OCI-LY3 (cell line): ENCODE measurements around the gene ANKRD2.

ENCODE experiments used
- H2AFZ ChIP-seq: fragments of 200-600, 300-600 bp; shearing (Covaris generic); 2 replicates; pipeline ENCODE4 v1.6.0; 2014; ENCODE audit warnings: antibody characterized with exemption, low read depth, low read length
- H3K27ac ChIP-seq: fragments of 200-600, 300-600 bp; sonication (generic); 2 replicates; pipeline ENCODE4 v1.5.1; 2014; ENCODE audit warnings: mild to moderate bottlenecking, low read length, moderate library complexity, mixed read lengths
- H3K27me3 ChIP-seq: fragments of 200-600, 300-600 bp; sonication (generic); 2 replicates; pipeline ENCODE4 v1.6.1; 2014; ENCODE audit warnings: low read depth, low read length, mixed read lengths
- H3K36me3 ChIP-seq: fragments of 200-600, 300-600 bp; sonication (generic); replicated peaks from 2 replicates; pipeline ENCODE3; 2014; ENCODE audit warnings: low read depth, low read length, mixed read lengths
- H3K4me1 ChIP-seq: fragments of 300-600, 200-600 bp; sonication (generic); 2 replicates; pipeline ENCODE4 v1.6.1; 2014; ENCODE audit warnings: low read length, mixed read lengths
- H3K4me2 ChIP-seq: fragments of 200-600, 300-600 bp; sonication (generic); 2 replicates; pipeline ENCODE4 v1.6.1; 2014; ENCODE audit warnings: low read length, mixed read lengths
- H3K4me3 ChIP-seq: fragments of 300-600, 200-600 bp; sonication (generic); 2 replicates; pipeline ENCODE4 v1.5.1; 2014; ENCODE audit warnings: antibody characterized with exemption, mild to moderate bottlenecking, low read length, moderate library complexity
- H3K79me2 ChIP-seq: fragments of 300-600, 200-600 bp; shearing (Covaris generic); 2 replicates; pipeline ENCODE4 v1.6.1; 2014; ENCODE audit warnings: mild to moderate bottlenecking, low read length, mixed read lengths
- H3K9ac ChIP-seq: fragments of 300-600, 200-600 bp; shearing (Covaris generic); 2 replicates; pipeline ENCODE4 v1.6.0; 2014; ENCODE audit warnings: mild to moderate bottlenecking, low read length, moderate library complexity
- H3K9me3 ChIP-seq: fragments of 200-600, 300-600 bp; shearing (Covaris generic); 2 replicates; pipeline ENCODE4 v1.6.1; 2014; ENCODE audit warnings: low read length, mixed read lengths; ENCODE audit not compliant: insufficient read depth
- H4K20me1 ChIP-seq: fragments of 200-600, 300-600 bp; sonication (generic); 2 replicates; pipeline ENCODE4 v1.6.1; 2016; ENCODE audit warnings: low read length, mixed read lengths; ENCODE audit not compliant: insufficient read depth
- CTCF ChIP-seq: fragments of 200-600, 300-600 bp; sonication (generic); IDR thresholded peaks from 2 replicates; pipeline ENCODE4 v1.5.1; 2014; ENCODE audit warnings: antibody characterized with exemption, low read length, low read depth
- EZH2phosphoT487 ChIP-seq: fragments of 200-600 bp; shearing (Covaris generic); IDR thresholded peaks from 2 replicates; pipeline ENCODE4 v1.6.1; 2018; ENCODE audit warnings: antibody characterized with exemption, mixed run types, low read depth

The ANKRD2 gene

GRCh38 chr10:97563337-97563736 lies 9.2 kb upstream of the ANKRD2 start:
- Histone ChIP-seq H3K79me2 (no peaks in the 10 kb centered on the region), H3K4me1 (no peaks in the 10 kb centered on the region), H3K27me3 (no peaks in the 10 kb centered on the region), H2AFZ (no peak overlapping the region), H3K4me2 (no peak overlapping the region), H3K9me3 (no peaks in the 10 kb centered on the region), H3K9ac (no peak overlapping the region), H3K27ac (no peak overlapping the region), H4K20me1 (no peaks in the 10 kb centered on the region), H3K36me3 (no peaks in the 10 kb centered on the region), H3K4me3 (no peak overlapping the region)
- TF ChIP-seq CTCF (no peak), EZH2phosphoT487 (no peak)

GRCh38 chr10:97564776-97565175 lies 7.8 kb upstream of the ANKRD2 start:
- Histone ChIP-seq H4K20me1 (no peaks in the 10 kb centered on the region), H3K36me3 (no peaks in the 10 kb centered on the region), H3K9ac (no peak overlapping the region), H3K4me1 (no peaks in the 10 kb centered on the region), H2AFZ (no peak overlapping the region), H3K27ac (no peak overlapping the region), H3K4me3 (no peak overlapping the region), H3K9me3 (no peaks in the 10 kb centered on the region), H3K4me2 (no peak overlapping the region), H3K79me2 (no peaks in the 10 kb centered on the region), H3K27me3 (no peaks in the 10 kb centered on the region)
- TF ChIP-seq CTCF = no peak
- no peak for TF ChIP-seq EZH2phosphoT487

- H3K27me3 ChIP-seq = no peaks in the 10 kb centered on the region
Observed at GRCh38 chr10:97566336-97566996, 6.1 kb upstream of the ANKRD2 start.

GRCh38 chr10:97567891-97568290 lies 4.7 kb upstream of the ANKRD2 start:
- Histone ChIP-seq H3K4me2 (no peak overlapping the region), H3K27me3 (no peaks in the 10 kb centered on the region), H3K4me1 (no peaks in the 10 kb centered on the region), H4K20me1 (no peaks in the 10 kb centered on the region), H3K79me2 (no peaks in the 10 kb centered on the region), H3K36me3 (no peaks in the 10 kb centered on the region), H3K9me3 (no peaks in the 10 kb centered on the region), H3K9ac (no peak overlapping the region), H3K4me3 (no peak overlapping the region), H2AFZ (no peak overlapping the region), H3K27ac (no peak overlapping the region)
- TF ChIP-seq EZH2phosphoT487 = no peak
- no peak for TF ChIP-seq CTCF

More at GRCh38 chr10:97566336-97566996, 6.1 kb upstream of the ANKRD2 start:
- no peak overlapping the region for H3K9ac ChIP-seq
- H3K27ac ChIP-seq = no peak overlapping the region
- no peaks in the 10 kb centered on the region for H3K79me2 ChIP-seq
- no peaks in the 10 kb centered on the region for H4K20me1 ChIP-seq
- H3K9me3 ChIP-seq = no peaks in the 10 kb centered on the region
- no peaks in the 10 kb centered on the region for H3K4me1 ChIP-seq
- no peaks in the 10 kb centered on the region for H3K36me3 ChIP-seq
- TF ChIP-seq EZH2phosphoT487 = no peak
- no peak for TF ChIP-seq CTCF
- no peak overlapping the region for H3K4me2 ChIP-seq
- H2AFZ ChIP-seq = no peak overlapping the region
- H3K4me3 ChIP-seq = no peak overlapping the region
